ENCODE measurements around the gene CYP4A22.

GRCh38 chr1:47164552-47164951, 27.3 kb downstream of the CYP4A22 start:
- TF ChIP-seq, protein P1, sequence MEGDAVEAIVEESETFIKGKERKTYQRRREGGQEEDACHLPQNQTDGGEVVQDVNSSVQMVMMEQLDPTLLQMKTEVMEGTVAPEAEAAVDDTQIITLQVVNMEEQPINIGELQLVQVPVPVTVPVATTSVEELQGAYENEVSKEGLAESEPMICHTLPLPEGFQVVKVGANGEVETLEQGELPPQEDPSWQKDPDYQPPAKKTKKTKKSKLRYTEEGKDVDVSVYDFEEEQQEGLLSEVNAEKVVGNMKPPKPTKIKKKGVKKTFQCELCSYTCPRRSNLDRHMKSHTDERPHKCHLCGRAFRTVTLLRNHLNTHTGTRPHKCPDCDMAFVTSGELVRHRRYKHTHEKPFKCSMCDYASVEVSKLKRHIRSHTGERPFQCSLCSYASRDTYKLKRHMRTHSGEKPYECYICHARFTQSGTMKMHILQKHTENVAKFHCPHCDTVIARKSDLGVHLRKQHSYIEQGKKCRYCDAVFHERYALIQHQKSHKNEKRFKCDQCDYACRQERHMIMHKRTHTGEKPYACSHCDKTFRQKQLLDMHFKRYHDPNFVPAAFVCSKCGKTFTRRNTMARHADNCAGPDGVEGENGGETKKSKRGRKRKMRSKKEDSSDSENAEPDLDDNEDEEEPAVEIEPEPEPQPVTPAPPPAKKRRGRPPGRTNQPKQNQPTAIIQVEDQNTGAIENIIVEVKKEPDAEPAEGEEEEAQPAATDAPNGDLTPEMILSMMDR (IDR thresholded peaks at IDR 0.05), result no peak
- TF ChIP-seq EP300 (IDR thresholded peaks at IDR 0.05), result no peak
